ENCODE results near the gene LCK. TPM values are rescaled to one million over a fixed set of nuclear protein-coding genes. Genes with fewer than 3 reads are reported as not detected.

LCK gene
- total RNA-seq, 1 donor from 2014 or later: 1.1 TPM

DNA sequence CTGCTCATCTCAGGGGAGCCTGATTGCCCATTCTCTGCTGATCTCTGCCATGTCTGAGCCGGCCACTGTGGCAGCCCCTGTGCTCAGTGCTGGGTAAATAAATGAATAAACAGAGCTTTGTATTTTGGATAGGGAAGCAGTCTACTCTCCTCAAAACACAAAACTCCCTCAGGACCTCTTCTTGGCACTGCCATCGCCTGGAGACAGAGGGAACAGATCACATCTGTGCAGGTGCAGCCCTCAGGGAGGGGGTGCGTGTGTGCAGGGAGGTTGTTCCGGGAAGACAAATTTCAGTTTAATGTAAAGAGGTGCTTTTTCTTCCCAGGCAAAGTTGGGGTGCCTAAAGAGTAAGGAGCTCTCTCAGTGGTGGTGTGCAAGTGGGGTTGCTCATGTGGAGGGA lies 11.7 kb upstream of the LCK start:
- peak overlapping the region; percentile 9 for H3K4me3 Mint-ChIP-seq (ENCODE audit: unreplicated experiment)
- peaks cover 8% of the 10 kb centered on the region for H3K4me1 Mint-ChIP-seq (ENCODE audit: unreplicated experiment)
- no peaks in the 10 kb centered on the region for H3K36me3 Mint-ChIP-seq (ENCODE audit: low read depth, unreplicated experiment)

DNA sequence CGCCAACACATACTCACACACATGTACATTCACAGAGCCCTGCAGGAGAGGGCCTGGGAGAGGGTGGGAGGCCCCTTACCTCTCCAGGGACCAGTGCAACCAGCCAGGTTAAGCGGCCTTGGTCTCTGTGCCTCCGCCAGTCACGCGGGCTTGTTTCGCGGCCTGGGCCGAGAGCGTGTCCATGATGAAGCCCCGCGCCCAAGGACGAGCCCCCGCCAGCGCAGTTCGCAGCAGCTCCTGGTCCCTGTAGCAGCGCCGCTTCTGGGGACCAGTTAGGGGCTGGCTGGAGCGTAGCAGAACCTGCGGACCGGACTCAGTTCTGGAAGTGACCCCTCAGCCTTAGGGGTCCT lies 11.3 kb upstream of the LCK start:
- Mint-ChIP-seq H3K4me1 (ENCODE audit: unreplicated experiment) (peaks cover 8% of the 10 kb centered on the region), H3K9me3 (ENCODE audit: unreplicated experiment) (no peaks in the 10 kb centered on the region), H3K36me3 (ENCODE audit: low read depth, unreplicated experiment) (no peaks in the 10 kb centered on the region), H3K4me3 (ENCODE audit: unreplicated experiment) (peak overlapping the region; percentile 88), H3K27ac (ENCODE audit: unreplicated experiment) (no peak overlapping the region), H3K27me3 (ENCODE audit: unreplicated experiment) (peaks cover 4% of the 10 kb centered on the region)
- TF ChIP-seq, protein P1, sequence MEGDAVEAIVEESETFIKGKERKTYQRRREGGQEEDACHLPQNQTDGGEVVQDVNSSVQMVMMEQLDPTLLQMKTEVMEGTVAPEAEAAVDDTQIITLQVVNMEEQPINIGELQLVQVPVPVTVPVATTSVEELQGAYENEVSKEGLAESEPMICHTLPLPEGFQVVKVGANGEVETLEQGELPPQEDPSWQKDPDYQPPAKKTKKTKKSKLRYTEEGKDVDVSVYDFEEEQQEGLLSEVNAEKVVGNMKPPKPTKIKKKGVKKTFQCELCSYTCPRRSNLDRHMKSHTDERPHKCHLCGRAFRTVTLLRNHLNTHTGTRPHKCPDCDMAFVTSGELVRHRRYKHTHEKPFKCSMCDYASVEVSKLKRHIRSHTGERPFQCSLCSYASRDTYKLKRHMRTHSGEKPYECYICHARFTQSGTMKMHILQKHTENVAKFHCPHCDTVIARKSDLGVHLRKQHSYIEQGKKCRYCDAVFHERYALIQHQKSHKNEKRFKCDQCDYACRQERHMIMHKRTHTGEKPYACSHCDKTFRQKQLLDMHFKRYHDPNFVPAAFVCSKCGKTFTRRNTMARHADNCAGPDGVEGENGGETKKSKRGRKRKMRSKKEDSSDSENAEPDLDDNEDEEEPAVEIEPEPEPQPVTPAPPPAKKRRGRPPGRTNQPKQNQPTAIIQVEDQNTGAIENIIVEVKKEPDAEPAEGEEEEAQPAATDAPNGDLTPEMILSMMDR (IDR thresholded peaks at IDR 0.05; ENCODE audit: unreplicated experiment): no peak
- no peak for DNase-seq (ENCODE audit: low spot score)

More for the DNA sequence above, 11.7 kb upstream of the LCK start:
- TF ChIP-seq, protein P1 (IDR thresholded peaks at IDR 0.05; ENCODE audit: unreplicated experiment): no peak
- Mint-ChIP-seq H3K27me3 (ENCODE audit: unreplicated experiment) (peaks cover 4% of the 10 kb centered on the region), H3K9me3 (ENCODE audit: unreplicated experiment) (no peaks in the 10 kb centered on the region), H3K27ac (ENCODE audit: unreplicated experiment) (no peak overlapping the region)
- no peak for DNase-seq (ENCODE audit: low spot score)

DNA sequence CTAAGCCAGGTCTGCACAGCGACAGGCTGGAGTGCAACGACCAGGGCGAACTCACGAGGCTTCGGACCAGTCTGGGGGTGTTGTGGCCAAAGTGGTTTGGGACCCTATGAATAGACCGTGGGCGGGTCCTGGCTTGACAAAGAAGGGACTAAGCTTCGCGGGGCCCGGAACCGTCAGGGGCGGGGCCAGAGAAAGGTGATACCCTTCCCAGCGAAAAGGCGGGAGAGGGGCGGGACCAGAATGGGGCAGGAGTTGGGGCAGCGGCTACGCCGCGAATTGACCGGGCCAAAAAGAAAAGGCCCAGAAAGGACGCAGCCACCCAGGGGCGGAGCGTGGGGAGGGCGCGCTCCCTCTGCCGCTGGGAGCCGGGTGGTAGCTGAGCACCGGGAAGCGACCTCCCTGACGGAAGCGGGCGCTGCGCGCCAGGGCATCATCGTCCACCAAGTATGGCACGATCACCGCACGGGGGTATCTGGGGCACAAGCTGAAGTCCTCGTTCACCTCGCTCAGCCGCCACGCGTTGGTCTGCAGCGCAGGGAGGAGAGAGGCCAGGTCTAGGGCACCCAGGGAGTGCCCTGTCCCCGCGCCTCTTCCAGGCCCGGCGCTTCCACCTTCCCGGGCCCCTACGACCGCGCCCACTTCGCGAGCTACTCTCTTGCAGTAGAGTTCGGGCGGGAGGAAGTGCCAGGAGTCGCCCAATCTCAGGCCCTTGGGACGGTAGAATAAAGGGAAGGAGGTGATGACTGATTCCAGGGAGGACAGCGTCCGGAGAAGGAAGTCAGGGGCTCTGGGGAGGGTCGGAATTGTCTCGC lies 10.7 kb upstream of the LCK start:
- Mint-ChIP-seq H3K27me3 (ENCODE audit: unreplicated experiment) (peaks cover 4% of the 10 kb centered on the region), H3K4me1 (ENCODE audit: unreplicated experiment) (peaks cover 8% of the 10 kb centered on the region), H3K36me3 (ENCODE audit: low read depth, unreplicated experiment) (no peaks in the 10 kb centered on the region), H3K4me3 (ENCODE audit: unreplicated experiment) (peak overlapping the region; percentile 91), H3K27ac (ENCODE audit: unreplicated experiment) (peak overlapping the region; percentile 52), H3K9me3 (ENCODE audit: unreplicated experiment) (no peaks in the 10 kb centered on the region)
- TF ChIP-seq, protein P1 (IDR thresholded peaks at IDR 0.05; ENCODE audit: unreplicated experiment): no peak
- peak; percentile 45 for DNase-seq (ENCODE audit: low spot score)

DNA sequence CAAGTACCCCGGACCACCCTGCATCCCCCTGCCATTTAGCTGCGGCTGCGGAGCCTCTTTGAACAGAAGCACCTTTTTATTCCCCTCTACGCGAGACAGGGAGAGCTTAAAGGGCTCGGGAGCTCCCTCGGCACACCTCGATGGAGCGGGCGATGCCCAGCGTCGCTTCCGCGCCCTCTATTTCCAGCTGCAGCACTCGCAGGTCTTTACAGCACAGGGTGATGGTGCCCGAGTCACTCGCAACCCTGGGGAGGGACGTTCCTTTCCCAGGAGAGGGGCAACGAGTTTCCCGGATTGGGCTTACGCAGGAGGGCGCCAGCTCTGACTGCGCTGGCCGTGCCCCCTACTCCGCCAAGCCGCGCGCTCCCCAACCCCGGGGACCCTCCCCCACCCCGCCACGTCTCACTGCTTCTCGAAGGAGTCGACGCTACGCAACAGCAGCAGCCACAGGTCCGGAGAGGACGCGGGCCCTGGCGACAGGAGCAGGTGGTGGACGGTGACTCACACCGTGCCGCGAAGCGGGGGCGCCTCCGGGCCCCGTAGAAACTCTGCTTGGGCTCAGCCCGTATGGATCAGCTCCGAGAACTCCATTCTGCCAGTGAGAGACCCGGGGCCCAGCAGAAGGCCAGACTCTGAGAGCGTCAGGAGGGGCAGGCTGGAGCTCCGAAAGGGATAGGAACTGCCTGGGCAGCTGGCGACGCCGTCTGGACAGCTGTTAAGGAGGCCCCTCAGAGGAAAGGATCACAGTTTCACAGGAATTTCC lies 9.9 kb upstream of the LCK start:
- H3K9me3 Mint-ChIP-seq (ENCODE audit: unreplicated experiment): no peaks in the 10 kb centered on the region
- no peaks in the 10 kb centered on the region for H3K36me3 Mint-ChIP-seq (ENCODE audit: low read depth, unreplicated experiment)
- H3K4me1 Mint-ChIP-seq (ENCODE audit: unreplicated experiment): peaks cover 8% of the 10 kb centered on the region
- H3K27me3 Mint-ChIP-seq (ENCODE audit: unreplicated experiment): peaks cover 4% of the 10 kb centered on the region
- peak overlapping the region; percentile 91 for H3K4me3 Mint-ChIP-seq (ENCODE audit: unreplicated experiment)
- TF ChIP-seq, protein P1 (IDR thresholded peaks at IDR 0.05; ENCODE audit: unreplicated experiment): no peak
- peak; percentile 49 for DNase-seq (ENCODE audit: low spot score)
- H3K27ac Mint-ChIP-seq (ENCODE audit: unreplicated experiment): peak overlapping the region; percentile 18
